Epithelial cell of proximal tubule (primary cell): ENCODE data around the gene PTPRG. TPM values are rescaled to one million over a fixed set of nuclear protein-coding genes. Genes with fewer than 3 reads are reported as not detected.

Experiments
- DNase-seq: peaks from one replicate; pipeline ENCODE4 v3.0.0-alpha.2; 2011; ENCODE audit warnings: low read depth
- H3K4me3 ChIP-seq: 2 replicates; pipeline ENCODE4 v1.5.1; 2011; ENCODE audit warnings: low read depth, mild to moderate bottlenecking, low read length
- total RNA-seq: library from RNA; depleted of rRNA; stranded (reverse); fragments of >200 nt; gene quantifications from 2 replicates; pipeline ENCODE4 v1.2.3, GENCODE V29; 2015
- TF ChIP-seq, protein P1 (sequence below): conservative IDR thresholded peaks from 2 replicates; pipeline ENCODE4 v1.5.1; 2012; ENCODE audit warnings: low read depth, mild to moderate bottlenecking, low read length

PTPRG gene
- total RNA-seq, 1 donor from 2014 or later = 13.5 TPM

DNA sequence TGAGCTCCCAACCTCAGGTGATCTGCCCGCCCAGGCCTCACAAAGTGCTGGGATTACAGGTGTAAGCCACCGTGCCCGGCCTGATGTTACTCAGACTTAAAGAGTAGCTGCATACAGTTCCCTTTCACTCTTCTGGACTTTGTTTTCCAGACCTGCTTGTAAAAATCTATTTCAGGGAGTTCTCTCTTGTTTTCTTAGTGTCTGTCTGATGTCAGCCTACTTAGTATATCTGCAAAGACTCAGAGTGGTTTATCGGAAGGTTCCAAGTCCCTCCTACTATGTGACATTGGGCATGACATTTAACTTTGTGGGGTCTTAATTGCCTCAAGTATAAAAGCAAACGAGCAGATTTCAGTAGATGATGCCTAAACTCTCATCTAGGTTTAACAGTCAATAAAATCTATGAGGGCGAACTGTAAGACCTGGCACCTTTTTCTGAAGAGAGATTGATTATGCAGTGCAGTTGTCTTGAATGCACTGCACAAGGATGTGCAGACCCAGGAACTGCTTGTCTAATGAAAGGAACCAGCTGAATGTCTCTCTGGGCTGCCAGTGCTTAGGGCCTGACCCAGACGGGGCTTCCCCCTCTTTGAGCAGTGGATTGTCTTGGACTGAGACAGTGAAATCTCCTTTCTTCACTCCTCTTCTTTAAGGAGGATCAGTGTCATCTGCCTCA is 301.4 kb downstream of the PTPRG start:
- no peak overlapping the region for H3K4me3 ChIP-seq
- TF ChIP-seq, protein P1, sequence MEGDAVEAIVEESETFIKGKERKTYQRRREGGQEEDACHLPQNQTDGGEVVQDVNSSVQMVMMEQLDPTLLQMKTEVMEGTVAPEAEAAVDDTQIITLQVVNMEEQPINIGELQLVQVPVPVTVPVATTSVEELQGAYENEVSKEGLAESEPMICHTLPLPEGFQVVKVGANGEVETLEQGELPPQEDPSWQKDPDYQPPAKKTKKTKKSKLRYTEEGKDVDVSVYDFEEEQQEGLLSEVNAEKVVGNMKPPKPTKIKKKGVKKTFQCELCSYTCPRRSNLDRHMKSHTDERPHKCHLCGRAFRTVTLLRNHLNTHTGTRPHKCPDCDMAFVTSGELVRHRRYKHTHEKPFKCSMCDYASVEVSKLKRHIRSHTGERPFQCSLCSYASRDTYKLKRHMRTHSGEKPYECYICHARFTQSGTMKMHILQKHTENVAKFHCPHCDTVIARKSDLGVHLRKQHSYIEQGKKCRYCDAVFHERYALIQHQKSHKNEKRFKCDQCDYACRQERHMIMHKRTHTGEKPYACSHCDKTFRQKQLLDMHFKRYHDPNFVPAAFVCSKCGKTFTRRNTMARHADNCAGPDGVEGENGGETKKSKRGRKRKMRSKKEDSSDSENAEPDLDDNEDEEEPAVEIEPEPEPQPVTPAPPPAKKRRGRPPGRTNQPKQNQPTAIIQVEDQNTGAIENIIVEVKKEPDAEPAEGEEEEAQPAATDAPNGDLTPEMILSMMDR = no peak
- no peak for DNase-seq

DNA sequence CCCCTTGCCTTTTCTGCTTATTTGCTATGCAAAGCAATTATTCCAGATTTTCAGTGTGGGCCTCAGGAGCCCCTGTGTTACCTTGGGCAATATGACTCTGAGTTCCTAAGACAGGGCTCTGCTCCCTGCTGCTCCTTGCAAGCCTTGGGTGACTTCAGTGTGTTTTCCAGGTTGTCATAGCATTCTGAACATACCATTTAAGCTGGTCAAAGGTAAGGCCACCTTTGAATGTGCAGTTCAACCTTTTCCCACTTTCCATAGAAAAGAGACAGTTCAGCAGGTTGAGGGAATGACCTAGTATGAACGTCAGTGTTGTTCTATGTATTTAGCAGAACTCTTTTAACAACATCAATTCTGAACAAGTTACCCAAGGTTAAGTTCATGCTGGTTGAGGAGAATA is 302.2 kb downstream of the PTPRG start:
- DNase-seq = no peak
- TF ChIP-seq, protein P1 = no peak
- H3K4me3 ChIP-seq = no peak overlapping the region

DNA sequence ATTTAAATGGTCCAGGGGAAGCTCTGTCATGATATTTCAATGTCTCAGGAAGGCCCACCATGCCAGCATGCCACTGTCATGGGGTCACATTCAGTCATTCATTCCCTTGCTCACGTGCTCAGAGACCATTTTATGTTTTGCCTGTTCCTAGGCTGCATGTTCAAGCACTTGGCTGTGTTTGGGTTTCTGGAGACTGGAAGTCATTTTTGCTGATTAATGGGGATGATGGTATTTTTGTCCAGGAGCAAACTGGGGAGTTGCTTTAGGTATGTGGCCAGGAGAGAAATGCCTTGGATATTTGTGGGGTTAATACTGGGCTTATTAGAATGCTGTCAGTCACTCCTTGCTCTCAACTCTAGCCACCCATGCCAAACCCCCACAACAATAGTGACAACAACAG is 303.5 kb downstream of the PTPRG start:
- no peak overlapping the region for H3K4me3 ChIP-seq
- DNase-seq = no peak
- TF ChIP-seq, protein P1 = no peak

DNA sequence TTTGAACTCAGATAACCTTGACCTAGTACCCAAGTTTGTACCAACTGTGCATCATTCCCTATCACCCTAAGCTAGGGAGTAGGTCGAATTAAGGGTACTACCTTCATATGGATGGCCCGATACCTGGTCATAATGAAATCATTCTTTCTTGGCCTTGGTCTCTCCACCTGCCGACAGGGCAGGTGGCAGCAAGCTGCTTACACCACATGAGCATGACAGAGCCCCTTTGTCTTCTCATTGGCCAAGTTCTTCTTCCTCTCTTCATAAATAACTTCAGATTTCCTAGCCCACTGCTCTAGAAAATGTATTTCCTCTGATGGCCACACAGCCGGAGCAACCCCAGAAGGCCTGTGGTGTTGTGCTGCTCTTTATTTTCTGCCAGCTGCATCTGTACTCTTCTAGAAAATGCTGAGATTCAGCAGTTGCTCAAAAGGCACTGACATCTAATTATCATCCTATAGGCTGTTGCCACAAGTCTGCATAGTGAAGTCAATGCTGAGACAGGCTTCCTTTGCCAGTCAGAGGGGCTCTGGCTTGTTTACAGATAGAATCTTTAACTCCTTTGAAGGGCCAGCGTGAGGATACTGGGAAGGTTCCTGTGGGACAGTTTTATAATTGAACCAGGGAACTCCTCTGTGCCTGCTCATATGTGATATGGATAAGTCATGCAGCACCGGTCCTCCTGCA is 304.2 kb downstream of the PTPRG start:
- TF ChIP-seq, protein P1 = no peak
- DNase-seq = no peak
- no peak overlapping the region for H3K4me3 ChIP-seq

DNA sequence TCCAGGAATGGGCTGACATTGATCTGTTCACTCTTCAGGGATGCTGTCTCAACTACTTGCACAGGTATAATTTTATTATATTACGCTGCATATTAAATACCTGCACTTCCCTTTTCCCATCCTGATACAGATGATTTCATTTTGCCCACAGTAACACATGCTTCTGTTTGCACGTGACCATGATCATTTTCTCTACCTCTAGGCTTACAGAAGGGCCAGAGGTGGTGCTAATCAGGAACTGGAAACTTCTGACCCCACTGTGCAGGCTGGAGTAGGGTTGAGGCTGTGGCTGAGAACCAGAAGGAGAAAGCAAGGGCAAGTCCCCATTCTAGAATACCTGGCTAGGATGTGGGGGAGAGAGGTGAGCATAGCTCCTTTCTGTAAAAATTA is 304.8 kb downstream of the PTPRG start:
- no peak overlapping the region for H3K4me3 ChIP-seq
- TF ChIP-seq, protein P1 = no peak
- no peak for DNase-seq

DNA sequence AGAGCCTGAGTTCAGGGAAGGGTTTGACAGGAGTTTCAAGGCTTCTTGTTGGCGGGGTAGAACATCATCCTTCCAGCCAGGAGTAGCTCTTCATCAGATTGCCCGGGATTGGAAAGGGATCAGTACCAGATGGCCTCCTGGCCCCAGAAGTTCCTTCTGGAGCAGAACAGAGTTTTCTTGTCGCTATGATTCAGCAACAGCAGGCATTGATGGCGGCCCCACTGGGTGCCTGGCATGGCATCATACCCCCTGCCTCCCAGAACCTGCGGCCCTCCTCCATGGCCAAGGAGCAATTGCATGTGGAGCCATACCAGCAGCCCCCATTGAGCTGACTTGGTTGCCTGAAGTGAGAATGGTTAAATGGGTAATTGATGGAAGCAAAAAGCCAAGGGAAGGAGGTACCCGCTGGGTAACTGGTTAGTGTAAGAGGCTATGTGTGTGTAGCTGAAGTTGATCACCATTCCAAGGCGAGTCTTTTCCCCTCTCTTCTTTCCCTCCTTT is 305.6 kb downstream of the PTPRG start:
- TF ChIP-seq, protein P1 = no peak
- no peak overlapping the region for H3K4me3 ChIP-seq
- DNase-seq = no peak

DNA sequence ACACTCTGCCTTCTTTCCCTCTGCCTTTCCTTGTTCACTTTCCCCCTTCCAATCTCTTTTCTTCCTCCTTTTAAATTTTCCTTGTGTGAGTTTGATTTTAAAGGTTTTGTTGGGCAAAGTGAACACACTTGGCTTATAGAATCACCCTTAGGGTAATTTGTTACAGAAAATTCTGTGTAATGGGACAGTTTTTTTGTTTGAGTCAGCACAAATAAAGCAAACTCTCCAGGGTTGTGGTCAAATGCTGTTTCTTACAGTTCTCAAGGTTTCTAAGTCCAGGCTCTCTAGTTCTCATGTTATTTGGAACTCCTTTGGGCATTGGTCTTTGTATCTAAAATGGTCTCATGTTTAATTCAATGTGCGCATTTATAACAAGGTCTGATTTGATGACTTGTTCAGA is 307.1 kb downstream of the PTPRG start:
- no peak overlapping the region for H3K4me3 ChIP-seq
- TF ChIP-seq, protein P1 = no peak
- DNase-seq = no peak
